Neural cell (in vitro differentiated cells): Measurements from ENCODE around the gene AQP4. TPM values are rescaled to one million over a fixed set of nuclear protein-coding genes. Genes with fewer than 3 reads are reported as not detected.

Source experiments
- H2AFZ ChIP-seq: fragments of 200-600, 300-800 bp; sonication (generic), shearing (Covaris generic); 2 replicates; pipeline ENCODE4 v1.6.0; 2014; ENCODE audit warnings: low read depth, mild to moderate bottlenecking, antibody characterized with exemption, low read length, moderate library complexity
- H3F3A ChIP-seq: fragments of 200-600 bp; shearing (Covaris generic); 2 replicates; pipeline ENCODE4 v1.6.1; 2016; ENCODE audit warnings: mild to moderate bottlenecking, moderate library complexity, mixed read lengths, antibody characterized with exemption, low read length; ENCODE audit not compliant: insufficient read depth, poor library complexity, severe bottlenecking
- H3K27ac ChIP-seq: fragments of 200-600, 300-800 bp; sonication (generic), shearing (Covaris generic); 2 replicates; pipeline ENCODE4 v1.5.1; 2014; ENCODE audit warnings: mild to moderate bottlenecking, low read length, moderate library complexity
- H3K27me3 ChIP-seq: fragments of 300-800, 200-600 bp; sonication (generic), shearing (Covaris generic); 2 replicates; pipeline ENCODE4 v1.6.0; 2014; ENCODE audit warnings: mild to moderate bottlenecking, low read depth, low read length, moderate library complexity; ENCODE audit not compliant: insufficient read depth
- H3K36me3 ChIP-seq: fragments of 300-800, 200-600 bp; sonication (generic), shearing (Covaris generic); 2 replicates; pipeline ENCODE4 v1.5.1; 2014; ENCODE audit warnings: mild to moderate bottlenecking, antibody characterized with exemption, low read length, moderate library complexity; ENCODE audit not compliant: insufficient read depth
- H3K4me2 ChIP-seq: fragments of 300-800, 200-600 bp; sonication (generic), shearing (Covaris generic); 2 replicates; pipeline ENCODE4 v1.6.0; 2014; ENCODE audit warnings: mild to moderate bottlenecking, low read length
- H3K4me3 ChIP-seq: fragments of 300-800, 200-600 bp; sonication (generic), shearing (Covaris generic); 2 replicates; pipeline ENCODE4 v1.5.1; 2014; ENCODE audit warnings: mild to moderate bottlenecking, low read length, moderate library complexity
- H3K79me2 ChIP-seq: fragments of 200-600 bp; shearing (Covaris generic); replicated peaks from 2 replicates; pipeline ENCODE4 v1.6.0; 2014; ENCODE audit warnings: mild to moderate bottlenecking, low read length, moderate library complexity; ENCODE audit not compliant: insufficient read depth
- H3K9ac ChIP-seq: fragments of 300-800, 200-600 bp; sonication (generic), shearing (Covaris generic); 2 replicates; pipeline ENCODE4 v1.6.1; 2016; ENCODE audit warnings: mild to moderate bottlenecking, low read length, mixed read lengths
- H3K9me2 ChIP-seq: fragments of 200-600 bp; shearing (Covaris generic); 2 replicates; pipeline ENCODE4 v1.6.1; 2016; ENCODE audit warnings: mild to moderate bottlenecking, low read length, mixed read lengths; ENCODE audit not compliant: insufficient read depth
- H3K9me3 ChIP-seq: fragments of 200-600, 300-800 bp; sonication (generic), shearing (Covaris generic); 2 replicates; pipeline ENCODE4 v1.6.1; 2016; ENCODE audit warnings: mild to moderate bottlenecking, mixed run types, low read length, moderate library complexity, mixed read lengths
- H4K20me1 ChIP-seq: fragments of 200-600 bp; shearing (Covaris generic); 2 replicates; pipeline ENCODE4 v1.6.1; 2016; ENCODE audit warnings: mild to moderate bottlenecking, mixed run types; ENCODE audit not compliant: insufficient read depth
- EP300 ChIP-seq: fragments of 450-650 bp; conservative IDR thresholded peaks from 2 replicates; pipeline ENCODE4 v1.6.1; 2014; ENCODE audit warnings: antibody characterized with exemption, mild to moderate bottlenecking, moderate library complexity; ENCODE audit not compliant: poor library complexity, severe bottlenecking
- EZH2 ChIP-seq: fragments of 200-600, 300-800 bp; shearing (Covaris generic), sonication (generic); IDR thresholded peaks from 2 replicates; pipeline ENCODE4 v1.6.1; 2014; ENCODE audit warnings: antibody characterized with exemption, low read length, borderline replicate concordance, mild to moderate bottlenecking; ENCODE audit not compliant: insufficient read depth, poor library complexity, severe bottlenecking
- MXI1 ChIP-seq: fragments of 450-650 bp; conservative IDR thresholded peaks from 2 replicates; pipeline ENCODE4 v1.6.1; 2014; ENCODE audit warnings: antibody characterized with exemption, mild to moderate bottlenecking; ENCODE audit not compliant: poor library complexity, severe bottlenecking
- POLR2AphosphoS5 ChIP-seq: IDR thresholded peaks from 2 replicates; pipeline ENCODE4 v1.6.1; 2012
- RAD21 ChIP-seq: fragments of 450-650 bp; conservative IDR thresholded peaks from 2 replicates; pipeline ENCODE4 v1.6.1; 2014; ENCODE audit warnings: antibody characterized with exemption, mild to moderate bottlenecking, moderate library complexity
- SMC3 ChIP-seq: fragments of 450-650 bp; conservative IDR thresholded peaks from 2 replicates; pipeline ENCODE4 v1.6.1; 2014; ENCODE audit warnings: antibody characterized with exemption, mild to moderate bottlenecking, moderate library complexity; ENCODE audit not compliant: poor library complexity
- TAF1 ChIP-seq: IDR thresholded peaks from 2 replicates; pipeline ENCODE4 v1.6.1; 2012; ENCODE audit warnings: low read depth
- polyA plus RNA-seq: library from polyadenylated mRNA; depleted of rRNA; stranded (reverse); fragments of >200 nt; gene quantifications from 2 replicates; pipeline ENCODE4 v1.2.3, GENCODE V29; 2014
- TF ChIP-seq, protein P1 (sequence below): IDR thresholded peaks from 2 replicates; pipeline ENCODE4 v1.6.1; 2012; ENCODE audit warnings: borderline replicate concordance
- TF ChIP-seq, protein P2 (sequence below): fragments of 450-650 bp; IDR thresholded peaks from 2 replicates; pipeline ENCODE4 v1.5.1; 2014; ENCODE audit warnings: antibody characterized with exemption, mild to moderate bottlenecking, moderate library complexity; ENCODE audit not compliant: poor library complexity, severe bottlenecking

AQP4 gene
- polyA plus RNA-seq, 1 donor from 2014 or later = 0.24 TPM

DNA sequence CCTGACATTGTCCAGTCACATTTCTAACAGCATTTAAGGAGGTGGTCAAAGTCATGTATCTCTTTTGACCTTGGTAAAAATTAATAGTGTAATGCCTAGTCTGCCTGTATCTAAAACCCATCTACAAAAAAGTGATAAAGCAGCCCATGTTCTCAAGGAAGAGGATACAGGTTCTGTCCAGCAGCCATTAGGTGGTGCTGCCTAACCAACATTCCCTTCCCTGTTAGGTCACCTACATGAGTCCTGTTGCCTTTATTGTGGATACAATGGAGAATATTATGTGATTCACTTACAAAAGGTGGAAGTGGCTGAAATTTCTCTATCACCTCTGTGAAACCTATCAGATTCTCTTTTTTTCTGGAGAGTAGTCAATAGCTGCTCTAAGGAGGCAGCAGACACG, 52.5 kb downstream of the AQP4 start:
- no peak overlapping the region for H2AFZ ChIP-seq
- H3K9me3 ChIP-seq = no peaks in the 10 kb centered on the region

DNA sequence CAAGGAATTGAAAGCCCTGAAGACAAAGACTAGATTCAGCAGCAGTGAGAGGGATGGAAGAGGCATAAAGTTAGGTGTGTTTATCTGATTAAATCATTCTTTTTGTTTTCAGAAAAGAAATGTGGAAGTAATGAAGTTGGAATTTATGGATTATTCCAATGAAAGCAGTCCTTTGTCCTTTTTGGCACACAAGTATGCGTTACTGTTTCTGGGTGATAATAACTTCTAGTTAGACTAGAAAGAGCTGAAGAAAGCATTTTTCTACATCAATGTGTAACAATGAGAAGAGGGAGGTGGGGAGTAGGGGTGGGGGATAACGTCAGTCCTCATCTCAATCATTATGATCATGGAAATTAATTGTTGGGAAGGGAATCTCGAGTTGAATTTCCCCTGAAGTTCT, 53.0 kb downstream of the AQP4 start:
- TF ChIP-seq EP300 (no peak), EZH2 (no peak), SMC3 (no peak), TAF1 (no peak), RAD21 (no peak), POLR2AphosphoS5 (no peak), MXI1 (no peak)
- TF ChIP-seq, protein P1, sequence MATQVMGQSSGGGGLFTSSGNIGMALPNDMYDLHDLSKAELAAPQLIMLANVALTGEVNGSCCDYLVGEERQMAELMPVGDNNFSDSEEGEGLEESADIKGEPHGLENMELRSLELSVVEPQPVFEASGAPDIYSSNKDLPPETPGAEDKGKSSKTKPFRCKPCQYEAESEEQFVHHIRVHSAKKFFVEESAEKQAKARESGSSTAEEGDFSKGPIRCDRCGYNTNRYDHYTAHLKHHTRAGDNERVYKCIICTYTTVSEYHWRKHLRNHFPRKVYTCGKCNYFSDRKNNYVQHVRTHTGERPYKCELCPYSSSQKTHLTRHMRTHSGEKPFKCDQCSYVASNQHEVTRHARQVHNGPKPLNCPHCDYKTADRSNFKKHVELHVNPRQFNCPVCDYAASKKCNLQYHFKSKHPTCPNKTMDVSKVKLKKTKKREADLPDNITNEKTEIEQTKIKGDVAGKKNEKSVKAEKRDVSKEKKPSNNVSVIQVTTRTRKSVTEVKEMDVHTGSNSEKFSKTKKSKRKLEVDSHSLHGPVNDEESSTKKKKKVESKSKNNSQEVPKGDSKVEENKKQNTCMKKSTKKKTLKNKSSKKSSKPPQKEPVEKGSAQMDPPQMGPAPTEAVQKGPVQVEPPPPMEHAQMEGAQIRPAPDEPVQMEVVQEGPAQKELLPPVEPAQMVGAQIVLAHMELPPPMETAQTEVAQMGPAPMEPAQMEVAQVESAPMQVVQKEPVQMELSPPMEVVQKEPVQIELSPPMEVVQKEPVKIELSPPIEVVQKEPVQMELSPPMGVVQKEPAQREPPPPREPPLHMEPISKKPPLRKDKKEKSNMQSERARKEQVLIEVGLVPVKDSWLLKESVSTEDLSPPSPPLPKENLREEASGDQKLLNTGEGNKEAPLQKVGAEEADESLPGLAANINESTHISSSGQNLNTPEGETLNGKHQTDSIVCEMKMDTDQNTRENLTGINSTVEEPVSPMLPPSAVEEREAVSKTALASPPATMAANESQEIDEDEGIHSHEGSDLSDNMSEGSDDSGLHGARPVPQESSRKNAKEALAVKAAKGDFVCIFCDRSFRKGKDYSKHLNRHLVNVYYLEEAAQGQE = no peak
- TF ChIP-seq, protein P2, sequence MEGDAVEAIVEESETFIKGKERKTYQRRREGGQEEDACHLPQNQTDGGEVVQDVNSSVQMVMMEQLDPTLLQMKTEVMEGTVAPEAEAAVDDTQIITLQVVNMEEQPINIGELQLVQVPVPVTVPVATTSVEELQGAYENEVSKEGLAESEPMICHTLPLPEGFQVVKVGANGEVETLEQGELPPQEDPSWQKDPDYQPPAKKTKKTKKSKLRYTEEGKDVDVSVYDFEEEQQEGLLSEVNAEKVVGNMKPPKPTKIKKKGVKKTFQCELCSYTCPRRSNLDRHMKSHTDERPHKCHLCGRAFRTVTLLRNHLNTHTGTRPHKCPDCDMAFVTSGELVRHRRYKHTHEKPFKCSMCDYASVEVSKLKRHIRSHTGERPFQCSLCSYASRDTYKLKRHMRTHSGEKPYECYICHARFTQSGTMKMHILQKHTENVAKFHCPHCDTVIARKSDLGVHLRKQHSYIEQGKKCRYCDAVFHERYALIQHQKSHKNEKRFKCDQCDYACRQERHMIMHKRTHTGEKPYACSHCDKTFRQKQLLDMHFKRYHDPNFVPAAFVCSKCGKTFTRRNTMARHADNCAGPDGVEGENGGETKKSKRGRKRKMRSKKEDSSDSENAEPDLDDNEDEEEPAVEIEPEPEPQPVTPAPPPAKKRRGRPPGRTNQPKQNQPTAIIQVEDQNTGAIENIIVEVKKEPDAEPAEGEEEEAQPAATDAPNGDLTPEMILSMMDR = no peak
- no peaks in the 10 kb centered on the region for H3F3A ChIP-seq

More for the DNA sequence above, 52.5 kb downstream of the AQP4 start:
- H3K9me2 ChIP-seq = no peaks in the 10 kb centered on the region
- H4K20me1 ChIP-seq = no peaks in the 10 kb centered on the region
- no peaks in the 10 kb centered on the region for H3K27me3 ChIP-seq
- H3K27ac ChIP-seq = no peak overlapping the region
- H3K9ac ChIP-seq = no peak overlapping the region
- no peak overlapping the region for H3K4me2 ChIP-seq
- TF ChIP-seq, protein P1 = no peak
- no peak for TF ChIP-seq MXI1
- TF ChIP-seq, protein P2 = peak; percentile 67
- TF ChIP-seq EZH2 = no peak
- TF ChIP-seq RAD21 = peak; percentile 74
- TF ChIP-seq POLR2AphosphoS5 = no peak
- no peak for TF ChIP-seq EP300
- no peak for TF ChIP-seq TAF1
- TF ChIP-seq SMC3 = peak; percentile 67
- no peaks in the 10 kb centered on the region for H3K79me2 ChIP-seq
- no peak overlapping the region for H3K4me3 ChIP-seq
- no peaks in the 10 kb centered on the region for H3K36me3 ChIP-seq
- H3F3A ChIP-seq = no peaks in the 10 kb centered on the region

More for the DNA sequence above, 53.0 kb downstream of the AQP4 start:
- Histone ChIP-seq H3K27ac (no peak overlapping the region), H3K9me3 (no peaks in the 10 kb centered on the region), H3K9me2 (no peaks in the 10 kb centered on the region), H3K36me3 (no peaks in the 10 kb centered on the region), H3K9ac (no peak overlapping the region), H4K20me1 (no peaks in the 10 kb centered on the region), H3K4me3 (no peak overlapping the region), H3K79me2 (no peaks in the 10 kb centered on the region), H2AFZ (no peak overlapping the region), H3K4me2 (no peak overlapping the region), H3K27me3 (no peaks in the 10 kb centered on the region)
